Stimulated activated CD4-positive, alpha-beta T cell treated with anti-CD3 and anti-CD28 coated beads, Interleukin-12 subunit alpha, Interleukin-12 subunit beta, amount 100 ng/mL, for 48 hours (primary cell): ENCODE measurements around the gene TASL.
"Not testable (repeated sequence)": the region's sequence is repeated elsewhere in the genome, so short reads cannot be mapped to it uniquely, and the experiment has no call there.

Experiments
- DNase-seq, 3 donors: peaks; one replicate each; pipeline ENCODE4 v3.0.0-alpha.2; 2020; ENCODE audit warnings: low read depth in 2 of 3, low spot score in 1 of 3

Gene TASL, protein sequence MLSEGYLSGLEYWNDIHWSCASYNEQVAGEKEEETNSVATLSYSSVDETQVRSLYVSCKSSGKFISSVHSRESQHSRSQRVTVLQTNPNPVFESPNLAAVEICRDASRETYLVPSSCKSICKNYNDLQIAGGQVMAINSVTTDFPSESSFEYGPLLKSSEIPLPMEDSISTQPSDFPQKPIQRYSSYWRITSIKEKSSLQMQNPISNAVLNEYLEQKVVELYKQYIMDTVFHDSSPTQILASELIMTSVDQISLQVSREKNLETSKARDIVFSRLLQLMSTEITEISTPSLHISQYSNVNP

DNA sequence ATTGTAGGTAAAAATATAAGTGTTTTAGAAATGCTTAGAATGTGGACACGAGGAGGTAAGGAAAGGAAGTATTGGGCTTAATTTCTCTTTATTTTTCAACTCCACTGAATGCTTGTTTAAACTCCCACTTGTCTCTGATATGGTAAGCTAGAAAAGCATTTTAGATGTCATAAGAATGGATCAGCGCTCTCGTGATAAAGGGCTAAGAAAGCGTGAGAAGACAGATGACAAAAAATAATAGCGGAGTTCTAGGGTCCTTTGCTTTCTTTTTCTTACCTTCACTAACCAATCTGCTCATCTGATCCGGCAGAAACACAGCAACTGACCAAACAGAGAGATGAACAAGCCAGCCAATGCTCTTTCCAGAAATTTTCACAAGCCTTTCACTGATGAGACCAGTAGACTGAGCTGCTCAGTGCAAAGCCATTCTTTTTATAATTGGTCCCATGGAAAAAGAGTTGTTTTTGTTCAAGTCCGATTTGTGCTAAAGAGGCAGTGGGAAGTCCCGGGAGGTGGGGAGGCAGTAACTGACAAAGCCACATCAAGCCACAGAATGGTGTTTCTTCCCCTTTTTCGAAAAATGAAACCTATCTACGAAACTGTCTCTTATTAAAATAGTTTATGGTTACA is at the start of gene TASL:
Gene TASL, minus strand, starts transcription at position 405 of the 630 bp plus-strand sequence. CDS start 17,411 bp downstream, outside the sequence.
- peak; percentile 7 to 30 (median 9) for DNase-seq

DNA sequence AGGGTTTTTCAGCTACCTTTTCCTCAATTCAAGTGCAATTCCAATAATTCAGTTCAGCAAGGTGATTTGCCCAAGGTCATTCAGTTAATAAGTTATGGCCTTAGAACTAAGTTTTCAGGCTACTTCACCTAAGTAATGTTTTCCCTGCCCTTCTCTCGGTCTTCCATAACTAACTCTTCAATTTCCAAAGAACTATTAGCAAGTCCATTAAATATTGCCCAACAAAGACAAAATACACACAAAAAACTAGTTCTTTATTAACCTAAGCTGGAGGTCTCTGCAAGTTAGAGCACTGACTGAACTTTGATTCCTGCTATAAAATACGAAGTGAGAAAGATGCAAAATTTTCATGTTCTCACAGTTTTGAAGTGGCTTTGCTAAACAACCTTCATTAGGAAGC is 48.8 kb upstream of the TASL start:
- no peak for DNase-seq

DNA sequence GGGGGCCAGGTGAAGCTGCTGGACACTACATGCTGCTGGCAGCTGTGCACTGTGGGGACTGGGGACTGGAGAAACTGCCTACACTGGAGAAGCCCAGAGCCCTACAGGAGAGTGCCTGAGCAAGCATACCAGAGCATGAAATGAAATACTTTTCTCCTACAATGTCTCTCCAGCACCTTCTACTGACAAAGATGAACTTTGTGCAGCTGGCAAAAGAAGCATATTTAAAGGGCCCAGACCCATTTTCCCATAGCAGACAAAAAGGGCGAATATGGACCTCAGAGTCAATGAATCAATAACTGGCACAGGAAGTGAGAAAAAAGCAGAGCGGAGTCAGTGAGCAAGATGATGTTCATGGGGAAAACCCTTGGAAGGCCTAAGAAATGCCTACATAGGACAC is 44.8 kb upstream of the TASL start:
- DNase-seq = no peak

DNA sequence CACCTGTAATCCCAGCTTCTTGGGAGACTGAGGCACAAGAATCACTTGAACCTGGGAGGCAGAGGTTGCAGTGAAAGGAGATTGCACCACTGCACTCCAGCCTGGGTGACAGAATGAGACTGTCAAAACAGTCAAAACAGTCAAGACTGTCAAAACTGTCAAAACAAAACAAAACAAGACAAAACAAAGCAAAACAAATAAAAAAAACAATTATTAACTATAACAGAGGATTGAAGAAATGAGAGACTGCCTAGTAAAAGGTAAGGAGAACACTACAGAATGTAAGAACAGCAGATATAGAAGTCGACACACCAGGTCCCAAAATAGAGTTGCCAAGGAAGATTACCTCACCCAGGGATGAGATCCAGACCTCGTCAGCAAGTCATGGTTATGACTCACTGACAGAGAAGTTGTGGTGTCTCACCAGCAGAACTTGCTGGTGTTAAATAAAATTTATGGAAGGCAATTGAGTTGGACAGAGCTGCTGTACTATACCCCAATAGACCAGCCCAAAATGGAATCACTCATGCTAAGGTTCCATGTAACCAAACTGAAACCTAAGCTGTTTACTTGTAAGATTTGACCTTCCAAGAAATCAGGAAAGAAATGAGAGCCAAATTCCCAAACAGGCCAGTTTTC is 43.5 kb upstream of the TASL start:
- DNase-seq = no peak

DNA sequence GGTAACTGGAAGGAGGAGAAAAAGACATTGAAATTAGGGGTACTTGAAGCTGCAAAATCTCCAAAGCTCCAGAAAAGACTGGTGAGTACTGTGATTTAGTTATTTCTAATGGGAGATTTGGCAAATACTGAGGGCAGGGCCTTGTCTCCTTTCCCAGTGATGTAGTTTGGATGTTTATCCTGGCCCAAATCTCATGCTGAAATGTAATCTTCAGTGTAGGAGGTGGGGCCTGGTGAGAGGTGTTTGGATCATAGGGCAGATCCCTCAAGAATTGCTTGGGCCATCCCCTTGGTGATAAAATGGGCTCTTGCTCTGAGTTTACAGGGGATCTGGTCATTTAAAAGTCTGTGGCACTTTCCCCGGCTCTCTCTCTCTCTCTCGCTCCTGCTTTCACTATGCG is 42.6 kb upstream of the TASL start:
- no peak for DNase-seq

DNA sequence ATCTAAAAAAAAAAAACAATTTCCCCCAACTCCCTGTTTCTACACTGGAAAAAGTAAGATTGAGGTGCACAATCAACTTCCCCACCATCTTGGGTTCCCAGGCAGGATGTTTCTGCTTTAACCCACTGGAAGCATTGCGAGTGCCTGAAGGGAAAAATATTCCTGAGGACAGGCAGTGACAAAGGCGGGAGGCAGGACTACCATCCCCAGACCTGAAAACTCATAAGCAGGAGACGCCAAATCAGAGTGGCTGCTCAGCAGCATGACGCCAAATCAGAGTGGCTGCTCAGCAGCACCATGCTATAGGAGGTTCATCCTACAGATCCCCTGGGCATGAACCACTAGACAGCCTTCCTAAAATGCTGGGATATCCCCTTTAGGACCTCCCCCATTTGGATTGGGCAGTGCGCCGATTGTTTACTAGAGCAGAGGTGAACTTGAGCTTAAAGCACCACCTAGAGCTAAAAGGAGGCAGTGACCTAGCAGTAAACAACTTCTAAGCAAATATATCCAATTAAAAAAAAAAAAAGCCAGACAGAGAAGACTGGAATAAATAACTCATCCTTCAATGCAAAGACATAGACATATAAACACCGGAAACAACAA is 40.7 kb upstream of the TASL start:
- DNase-seq = no peak

DNA sequence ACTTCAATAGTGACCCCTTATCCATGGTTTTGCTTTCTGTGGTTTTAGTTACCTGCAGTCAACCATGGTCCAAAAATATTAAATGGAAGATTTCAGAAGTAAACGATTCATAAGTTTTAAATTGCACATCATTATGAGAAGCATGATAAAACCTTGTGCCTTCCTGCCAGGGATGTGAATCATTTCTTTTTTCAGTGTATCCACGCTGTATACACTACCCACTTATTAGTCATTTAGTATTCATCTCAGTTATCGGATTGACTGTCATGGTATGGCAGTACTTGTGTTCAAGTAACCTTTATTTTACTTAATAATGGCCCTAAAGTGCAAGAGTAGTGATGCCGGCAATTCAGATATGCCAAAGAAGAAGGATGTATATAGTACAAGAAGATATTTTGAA is 37.7 kb upstream of the TASL start:
- DNase-seq = no peak

DNA sequence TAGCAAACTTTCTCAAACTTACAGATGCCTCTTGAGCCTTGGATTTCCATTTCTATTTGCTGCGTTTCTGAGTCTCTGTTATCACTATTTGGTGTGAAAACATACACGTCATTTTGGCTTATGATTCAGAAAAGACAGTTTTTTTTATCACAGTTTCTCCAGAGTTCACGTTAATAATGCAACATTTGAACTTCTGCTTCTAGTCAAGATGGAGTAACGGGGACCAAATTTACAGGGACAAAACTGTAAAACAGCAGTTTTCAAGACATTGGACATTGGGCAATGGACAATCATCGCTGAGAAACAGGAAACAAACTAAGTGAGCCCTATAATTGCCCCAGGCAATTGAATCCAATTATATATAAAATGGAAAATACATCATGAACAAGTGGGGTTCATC is 36.2 kb upstream of the TASL start:
- no peak for DNase-seq

DNA sequence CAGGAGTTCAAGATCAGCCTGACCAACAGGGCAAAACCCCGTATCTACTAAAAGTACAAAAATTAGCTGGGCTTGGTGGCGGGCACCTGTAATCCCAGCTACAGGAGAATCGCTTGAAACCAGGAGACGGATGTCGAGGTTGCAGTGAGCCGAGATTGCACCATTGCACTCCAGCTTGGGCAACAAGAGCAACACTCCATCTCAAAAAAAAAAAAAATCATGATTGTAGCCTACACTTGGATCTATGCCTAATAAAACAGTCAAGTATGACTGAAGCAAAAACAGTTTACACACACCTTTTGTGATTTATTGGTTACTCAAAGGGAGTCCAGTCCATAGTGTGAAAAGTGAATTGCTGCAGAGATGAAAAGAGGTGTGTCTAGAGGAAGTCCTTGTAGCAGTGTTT is 34.7 kb upstream of the TASL start:
- DNase-seq = no peak

DNA sequence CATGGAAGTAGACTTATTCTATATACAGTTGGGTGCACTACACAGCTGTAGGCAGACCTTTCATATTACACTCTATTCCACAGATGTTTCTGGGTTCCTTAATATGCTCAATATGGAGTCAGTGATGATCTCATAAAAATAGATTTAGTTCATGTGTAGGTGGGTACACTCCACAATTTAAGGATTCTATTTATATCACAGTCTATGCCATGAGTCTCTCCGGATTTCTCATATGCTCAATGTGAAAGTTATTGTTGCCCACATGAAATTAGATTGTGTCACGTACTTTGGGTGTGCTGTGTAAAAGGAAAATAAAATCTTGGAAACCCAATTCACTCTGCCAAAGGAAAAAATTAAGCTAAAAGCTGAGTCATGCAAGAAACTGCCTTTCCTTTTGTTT is 32.5 kb upstream of the TASL start:
- no peak for DNase-seq

DNA sequence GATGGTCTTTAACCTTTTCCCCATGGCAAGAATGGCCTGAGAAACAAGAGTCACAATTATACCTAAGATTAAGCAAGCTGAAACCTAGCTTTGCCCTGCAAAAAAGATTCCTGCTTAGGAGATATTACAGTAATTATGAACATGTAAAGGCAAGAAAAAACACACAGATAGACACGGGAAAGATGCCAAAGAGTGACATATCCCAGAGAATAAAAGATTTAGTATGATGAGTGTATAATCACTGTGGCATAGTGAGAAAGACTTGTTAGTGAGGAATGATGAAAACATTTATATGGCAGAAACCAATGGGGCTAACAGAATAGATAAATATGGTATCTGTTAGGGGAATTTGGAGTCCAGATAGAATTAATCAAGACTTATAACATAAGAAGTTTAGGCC is 29.6 kb upstream of the TASL start:
- no peak for DNase-seq

DNA sequence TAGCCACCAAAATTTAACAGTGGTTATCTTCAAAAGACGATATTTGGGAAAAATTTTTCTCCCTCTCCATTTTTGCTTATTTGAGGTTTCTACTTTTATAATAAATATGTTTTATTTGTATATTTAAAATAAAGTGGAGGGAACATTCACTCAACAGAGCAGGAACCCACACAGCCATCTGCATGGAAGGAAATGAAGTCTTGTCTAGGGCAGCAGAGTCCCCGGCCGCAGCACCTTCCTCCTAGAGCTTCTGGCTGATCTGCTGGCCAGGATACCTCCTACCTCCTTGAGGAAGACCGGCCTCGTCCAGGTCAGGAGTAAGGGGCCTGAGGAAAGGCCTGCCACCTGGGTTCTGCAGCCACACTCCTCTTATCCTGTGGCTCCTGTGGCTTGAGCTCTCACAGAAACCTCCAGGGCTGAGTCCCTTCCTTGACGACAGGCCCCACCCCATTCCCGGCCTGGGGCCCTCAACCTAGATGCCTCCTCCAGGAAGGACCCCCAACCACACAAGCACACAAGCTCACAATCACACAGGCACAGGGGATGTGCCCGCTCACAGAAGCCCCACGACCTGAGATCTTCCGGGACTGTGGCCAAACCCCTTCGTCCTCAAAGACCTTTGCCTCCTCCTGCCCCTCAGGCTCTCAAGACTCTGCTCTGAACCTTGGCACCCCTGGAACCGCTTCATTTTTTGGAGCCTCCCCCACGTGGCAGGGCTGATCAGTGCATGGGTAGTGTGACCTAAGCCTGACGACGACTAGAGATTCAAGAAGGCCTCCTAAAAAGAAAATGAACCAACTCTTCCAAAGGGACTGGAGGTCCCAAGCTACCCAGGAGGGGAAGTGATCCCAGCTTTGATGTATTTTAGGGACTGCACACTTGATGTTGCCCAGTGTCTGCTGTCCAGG is 23.0 kb upstream of the TASL start:
- not testable (repeated sequence) for DNase-seq

DNA sequence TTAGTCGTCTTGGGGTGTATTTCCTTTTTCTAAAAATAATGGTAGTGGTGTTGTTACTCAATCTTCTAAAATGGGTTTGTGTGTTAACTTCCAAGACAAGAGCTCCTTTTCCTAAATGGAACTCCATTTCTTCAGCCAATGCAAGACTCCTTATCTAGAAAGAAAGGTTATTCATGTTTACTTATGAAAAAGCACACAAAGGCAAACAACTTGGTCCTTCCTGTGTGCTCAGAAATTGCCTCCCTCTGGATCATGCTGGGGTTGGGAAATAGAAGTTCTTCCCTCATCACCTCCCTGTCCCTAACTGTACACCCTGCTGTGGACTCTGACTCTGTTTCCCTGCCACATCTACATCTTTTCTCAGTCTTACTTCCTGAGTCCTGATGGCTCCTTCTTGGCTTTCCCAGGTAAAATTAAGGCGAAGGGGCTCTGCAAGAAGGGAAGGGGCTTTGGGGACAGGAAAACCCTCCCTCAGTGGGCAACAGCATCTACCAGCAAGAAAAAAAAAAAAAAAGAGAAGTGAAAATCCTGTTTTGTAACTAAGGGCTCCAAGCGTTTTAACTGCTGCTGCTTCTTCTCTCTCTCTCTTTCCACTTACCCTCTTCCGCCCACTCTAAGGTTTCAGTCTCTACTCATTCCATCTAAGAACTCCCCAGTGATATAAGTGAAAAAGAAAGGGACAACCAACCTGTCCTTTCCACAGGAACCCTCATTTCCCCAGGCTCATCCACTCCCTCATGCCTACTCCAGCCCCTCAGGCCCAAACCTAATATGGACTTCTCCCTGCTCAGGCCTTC is 19.8 kb upstream of the TASL start:
- DNase-seq = no peak

DNA sequence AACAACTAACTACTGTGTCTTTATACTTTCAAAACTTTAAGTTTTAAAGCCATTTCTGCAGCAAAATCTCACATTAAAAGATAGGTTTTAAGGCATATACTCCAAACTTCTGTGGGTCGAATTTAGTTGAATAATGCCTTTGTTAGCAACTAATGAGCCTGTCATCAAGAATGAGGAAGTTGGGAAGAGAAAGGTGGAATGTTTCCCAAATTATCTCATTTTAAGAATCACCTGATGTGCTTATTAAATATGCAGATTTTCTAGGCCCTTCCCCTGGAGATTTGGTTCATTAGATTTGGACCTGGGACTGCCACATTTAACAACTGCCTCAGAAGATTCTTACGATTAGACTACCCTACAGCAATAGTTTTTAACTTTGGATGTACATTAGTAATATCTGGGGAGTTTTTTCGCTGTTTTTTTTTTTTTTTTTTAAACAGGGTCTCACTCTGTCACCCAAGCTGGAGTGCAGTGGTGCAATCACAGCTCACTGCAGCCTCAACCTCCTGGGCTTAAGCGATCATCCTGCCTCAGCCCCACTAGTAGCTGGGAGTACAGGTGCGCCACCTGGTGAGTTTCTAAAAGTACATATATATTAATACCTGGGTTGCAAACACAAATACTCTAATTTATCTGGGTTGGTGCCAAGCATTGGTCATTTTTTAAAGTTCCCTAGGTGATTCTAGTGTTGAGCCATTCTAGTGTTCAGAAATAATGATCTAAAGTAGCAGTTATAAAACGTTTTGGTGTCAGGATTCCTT is 16.1 kb upstream of the TASL start:
- no peak for DNase-seq

DNA sequence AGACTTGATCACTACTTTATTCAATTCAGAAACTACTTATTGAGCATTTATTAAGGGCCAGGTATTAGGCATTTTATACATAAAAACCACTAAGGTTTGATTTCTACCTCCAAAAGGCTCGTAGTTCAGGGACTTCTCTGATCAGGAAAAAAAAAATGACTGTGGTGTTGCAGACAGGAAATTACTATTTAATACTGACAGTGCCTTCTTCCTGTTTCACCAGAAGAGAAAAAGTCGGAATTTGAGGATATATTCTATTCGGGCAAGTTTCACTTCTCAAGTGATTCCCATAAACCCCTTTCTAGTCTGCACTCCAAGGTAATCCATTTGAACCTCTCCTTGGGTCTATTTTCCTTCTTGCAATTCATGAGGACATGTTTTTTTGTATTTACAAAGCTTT is 15.3 kb upstream of the TASL start:
- no peak for DNase-seq

DNA sequence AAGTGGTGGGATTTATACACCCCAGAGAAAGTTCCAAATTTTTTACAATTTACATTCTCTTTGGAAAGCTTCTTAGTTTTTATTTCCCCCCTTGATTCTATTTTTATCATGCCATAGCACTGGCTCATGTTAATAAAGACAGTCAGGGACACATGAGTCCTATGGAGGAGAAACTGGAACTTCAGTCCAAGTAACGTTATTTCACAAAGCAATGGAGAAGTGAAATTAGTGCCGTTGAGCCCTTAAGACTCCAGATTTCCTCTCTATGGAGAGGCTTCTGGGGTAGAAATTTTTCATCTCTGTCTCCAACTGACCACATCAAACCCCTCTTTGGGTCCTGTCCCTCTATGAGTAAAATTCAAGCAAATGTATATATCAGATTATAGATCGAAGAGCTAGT is 12.8 kb upstream of the TASL start:
- DNase-seq = no peak

DNA sequence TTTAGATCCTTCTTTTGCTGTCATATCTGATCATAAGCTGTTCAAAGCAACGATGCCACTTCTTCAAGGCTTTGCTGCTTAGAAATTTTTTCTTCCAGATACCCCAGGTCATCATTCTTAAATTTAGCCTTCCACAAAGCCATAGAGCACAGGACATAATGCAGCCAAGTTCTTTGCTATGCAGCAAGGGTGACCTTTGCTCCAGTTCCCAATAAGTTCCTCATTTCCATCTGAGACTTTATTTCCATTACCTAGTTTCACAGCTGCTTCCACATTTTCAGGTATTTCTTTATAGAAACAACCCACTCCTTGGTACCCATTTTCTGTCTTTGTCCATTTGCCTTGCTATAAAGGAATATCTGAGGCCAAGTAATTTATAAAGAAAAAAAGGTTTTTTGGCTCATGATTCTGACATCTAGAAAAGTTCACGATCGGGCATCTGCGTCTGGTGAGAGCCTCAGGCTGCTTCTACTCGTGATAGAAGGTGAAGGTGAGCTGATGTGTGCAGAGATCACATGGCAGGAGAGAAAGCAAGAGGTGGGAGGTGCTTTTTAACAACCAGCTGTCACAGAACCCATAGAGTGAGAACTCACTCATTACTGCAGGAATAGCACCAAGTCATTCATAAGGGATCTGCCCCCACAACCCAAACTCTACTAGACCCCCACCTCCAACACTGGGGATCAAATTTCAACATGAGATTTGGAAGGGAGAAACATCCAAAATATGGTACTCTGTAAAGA is 11.8 kb upstream of the TASL start:
- no peak for DNase-seq

DNA sequence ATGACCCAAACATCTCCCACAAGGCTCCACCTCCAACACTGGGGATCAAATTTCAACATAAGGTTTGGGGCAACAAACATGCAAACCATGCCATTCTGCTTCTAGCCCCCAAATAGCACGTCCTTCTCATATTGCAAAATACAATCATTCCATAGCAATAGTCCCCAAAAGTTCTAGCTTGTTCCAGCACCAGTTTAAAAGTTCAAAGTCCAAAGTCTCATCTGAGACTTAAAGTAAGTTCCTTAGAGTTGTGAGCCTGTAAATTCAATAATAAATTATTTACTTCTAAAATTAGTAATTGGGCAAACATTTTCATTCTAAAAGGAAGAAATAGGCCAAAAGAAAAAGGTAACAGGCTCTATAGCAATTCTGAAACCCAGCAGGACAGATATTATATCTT is 8.9 kb upstream of the TASL start:
- no peak for DNase-seq

DNA sequence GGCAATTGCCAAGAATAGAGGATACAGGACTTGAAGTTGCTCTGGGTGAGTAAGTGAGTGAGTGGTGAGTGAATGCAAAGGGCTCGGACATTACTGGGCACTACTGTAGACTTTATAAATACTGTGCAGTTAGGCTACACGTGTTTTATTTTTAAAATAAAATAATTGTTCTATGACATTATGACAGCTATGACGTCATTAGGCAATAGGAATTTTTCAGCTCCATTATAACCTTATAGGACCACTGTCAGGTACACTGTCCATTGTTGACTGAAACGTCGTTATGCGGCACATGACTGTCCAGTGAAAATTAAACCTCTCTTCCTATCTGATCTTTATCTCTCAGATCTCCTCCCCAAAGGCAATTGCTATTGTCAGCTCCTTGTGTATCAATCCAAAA is 5.1 kb upstream of the TASL start:
- no peak for DNase-seq
